IPS-18c (cell line): ENCODE measurements around the gene IFI27.
A peak's percentile ranks its signal among the peaks of the same experiment; 100 is the strongest.
"Not testable (repeated sequence)": the region's sequence is repeated elsewhere in the genome, so short reads cannot be mapped to it uniquely, and the experiment has no call there.

Experiments
- H3K4me3 ChIP-seq: 2 replicates; pipeline ENCODE4 v1.7.0; 2013; ENCODE audit warnings: low read depth, mild to moderate bottlenecking, low read length, moderate library complexity; ENCODE audit not compliant: insufficient read depth
- H3K9me3 ChIP-seq: one replicate; pipeline ENCODE4 v1.6.1; 2013; ENCODE audit warnings: mild to moderate bottlenecking, low read length, moderate library complexity; ENCODE audit not compliant: control insufficient read depth, insufficient read depth

Gene IFI27

GRCh38 chr14:94110552-94111181, at the start of gene IFI27:
Gene IFI27, plus strand, starts transcription at chr14:94110736.
- Histone ChIP-seq H3K4me3 (no peak within 1 kb of the TSS), H3K9me3 (no peaks in the 10 kb centered on the region)

- H3K4me3 ChIP-seq = no peak overlapping the region
- no peaks in the 10 kb centered on the region for H3K9me3 ChIP-seq
Observed at GRCh38 chr14:94062344-94062940, 48.1 kb upstream of the IFI27 start.

GRCh38 chr14:94066089-94066676, 44.4 kb upstream of the IFI27 start:
- no peaks in the 10 kb centered on the region for H3K9me3 ChIP-seq
- no peak overlapping the region for H3K4me3 ChIP-seq

- not testable (repeated sequence) for H3K4me3 ChIP-seq, H3K9me3 ChIP-seq
Observed at GRCh38 chr14:94072076-94072475, 38.5 kb upstream of the IFI27 start.

GRCh38 chr14:94074534-94074933, 36.0 kb upstream of the IFI27 start:
- no peak overlapping the region for H3K4me3 ChIP-seq
- H3K9me3 ChIP-seq = peaks cover 3% of the 10 kb centered on the region

GRCh38 chr14:94075008-94075407, 35.5 kb upstream of the IFI27 start:
- Histone ChIP-seq H3K4me3 (no peak overlapping the region), H3K9me3 (peaks cover 3% of the 10 kb centered on the region)

GRCh38 chr14:94077111-94077821, 33.3 kb upstream of the IFI27 start:
- H3K9me3 ChIP-seq = peaks cover 3% of the 10 kb centered on the region
- no peak overlapping the region for H3K4me3 ChIP-seq

GRCh38 chr14:94077823-94078222, 32.7 kb upstream of the IFI27 start:
- peaks cover 3% of the 10 kb centered on the region for H3K9me3 ChIP-seq
- H3K4me3 ChIP-seq = no peak overlapping the region

GRCh38 chr14:94079891-94080620, 30.5 kb upstream of the IFI27 start:
- peak overlapping the region; percentile 81 for H3K4me3 ChIP-seq
- no peaks in the 10 kb centered on the region for H3K9me3 ChIP-seq

- peak within 1 kb of the TSS; percentile 81 for H3K4me3 ChIP-seq
- no peaks in the 10 kb centered on the region for H3K9me3 ChIP-seq
Observed at GRCh38 chr14:94080621-94081385, 29.7 kb upstream of the IFI27 start, which contains the start of the genes DDX24 and IFI27L1. Gene DDX24, minus strand, starts transcription at chr14:94081202. Its CDS starts 1,460 bp downstream, at chr14:94079742. Gene IFI27L1, plus strand, starts transcription at chr14:94081310. Its CDS starts 15,628 bp downstream, at chr14:94096938.

- Histone ChIP-seq H3K9me3 (no peaks in the 10 kb centered on the region), H3K4me3 (peak overlapping the region; percentile 81)
Observed at GRCh38 chr14:94081386-94081820, 29.1 kb upstream of the IFI27 start.

GRCh38 chr14:94087891-94088290, 22.6 kb upstream of the IFI27 start:
- H3K9me3 ChIP-seq = no peaks in the 10 kb centered on the region

GRCh38 chr14:94088516-94088915, 22.0 kb upstream of the IFI27 start:
- Histone ChIP-seq H3K4me3 (no peak overlapping the region), H3K9me3 (no peaks in the 10 kb centered on the region)

More at GRCh38 chr14:94087891-94088290, 22.6 kb upstream of the IFI27 start:
- no peak overlapping the region for H3K4me3 ChIP-seq

- Histone ChIP-seq H3K4me3 (no peak overlapping the region), H3K9me3 (no peaks in the 10 kb centered on the region)
Observed at GRCh38 chr14:94089479-94089878, 21.1 kb upstream of the IFI27 start.

- H3K4me3 ChIP-seq = no peak overlapping the region
- peaks cover 2% of the 10 kb centered on the region for H3K9me3 ChIP-seq
Observed at GRCh38 chr14:94093418-94093817, 17.1 kb upstream of the IFI27 start.

GRCh38 chr14:94097091-94097490, 13.4 kb upstream of the IFI27 start:
- Histone ChIP-seq H3K4me3 (no peak overlapping the region), H3K9me3 (peaks cover 2% of the 10 kb centered on the region)
